Upper lobe of left lung (tissue), 6 donors: ENCODE measurements around the gene FOXB1. TPM values are rescaled to one million over a fixed set of nuclear protein-coding genes. Genes with fewer than 3 reads are reported as not detected.
A peak's percentile ranks its signal among the peaks of the same experiment; 100 is the strongest.

Experiments used
- ATAC-seq, 2 donors: fragments of 200-7000 bp; cut with Tn5 transposase; one replicate each; pipeline ENCODE4 v1.9.1; 2022; ENCODE audit warnings: mild to moderate bottlenecking in 2 of 2, moderate library complexity in 2 of 2; ENCODE audit not compliant: low FRiP score in 2 of 2
- DNase-seq, 2 donors: peaks; one replicate each; pipeline ENCODE4 v3.0.0-alpha.2; 2019 to 2020
- H3K27ac ChIP-seq, 4 donors: fragments of 200-600 bp; sonication (generic); one replicate each; pipeline ENCODE4 v1.5.1; 2016 to 2019
- H3K27me3 ChIP-seq, 4 donors: fragments of 200-600 bp; sonication (generic); one replicate each; pipeline ENCODE4 v1.5.1; 2017 to 2019
- H3K36me3 ChIP-seq, 4 donors: fragments of 200-600 bp; sonication (generic); one replicate each; pipeline ENCODE4 v1.5.1; 2016 to 2019
- H3K4me1 ChIP-seq, 4 donors: fragments of 200-600 bp; sonication (generic); one replicate each; pipeline ENCODE4 v1.5.1; 2018 to 2019
- H3K4me3 ChIP-seq, 4 donors: fragments of 200-600 bp; sonication (generic); one replicate each; pipeline ENCODE4 v1.5.1; 2017 to 2019; ENCODE audit warnings: mild to moderate bottlenecking in 2 of 4, moderate library complexity in 1 of 4
- H3K9me3 ChIP-seq, 4 donors: fragments of 200-600 bp; sonication (generic); one replicate each; pipeline ENCODE4 v1.5.1; 2018 to 2019
- CTCF ChIP-seq, 6 experiments: fragments of 450-650 bp in 4 of 6; fragments of 200-600 bp in 2 of 6; sonication (generic) in 2 of 6; IDR thresholded peaks; one replicate each; pipeline ENCODE4 v1.5.1; 2016 to 2019; ENCODE audit warnings: antibody characterized with exemption in 6 of 6
- EP300 ChIP-seq, 4 donors: sonication (generic); formaldehyde crosslinking; IDR thresholded peaks; one replicate each; pipeline ENCODE4 v1.5.1; 2017; ENCODE audit warnings: antibody characterized with exemption in 4 of 4, control low read depth in 2 of 4
- POLR2A ChIP-seq, 4 donors: fragments of 450-650 bp; IDR thresholded peaks; one replicate each; pipeline ENCODE4 v1.5.1; 2016 to 2017; ENCODE audit warnings: antibody characterized with exemption in 4 of 4, mild to moderate bottlenecking in 2 of 4
- POLR2AphosphoS5 ChIP-seq, 2 donors: sonication (generic); formaldehyde crosslinking; IDR thresholded peaks; one replicate each; pipeline ENCODE4 v1.5.1; 2017; ENCODE audit warnings: antibody characterized with exemption in 2 of 2
- WGBS, 2 donors: methylation state at CpG; one replicate each; pipeline ENCODE4 v1.1.5; 2017 to 2018; 5-methylcytosine and 5-hydroxymethylcytosine counted together
- total RNA-seq, 6 donors: library from RNA; depleted of rRNA in 4 of 6; stranded (reverse); fragments of >200 nt in 4 of 6; gene quantifications; one replicate each; pipeline versions ENCODE4 v1.1.0 to v1.2.1, GENCODE V29; 2016 to 2021
- donor health status: DM: no; HTN: no; CAD: no; lungs with moderate emphysema.
- donor health status: DM: no; HTN: yes; CAD: no; lungs with severe emphysema.

The FOXB1 gene
- total RNA-seq, 6 donors from 2014 or later: not detected

GRCh38 chr15:60004846-60005351, 788 bp downstream of the FOXB1 start:
- no peaks in the 10 kb centered on the region for H3K36me3 ChIP-seq
- peaks cover 0 to 88% (median 45%) of the 10 kb centered on the region in 4 donors for H3K27me3 ChIP-seq
- no peak for TF ChIP-seq CTCF (IDR thresholded peaks at IDR 0.05)
- no peak for TF ChIP-seq POLR2A (IDR thresholded peaks at IDR 0.05)
- no peak for TF ChIP-seq POLR2AphosphoS5 (IDR thresholded peaks at IDR 0.05)
- TF ChIP-seq EP300 (IDR thresholded peaks at IDR 0.05): no peak
- DNase-seq: peak in 1 of 2 donors; percentile 85
- H3K4me3 ChIP-seq: peak overlapping the region in 3 of 4 donors; percentile 38 to 56 (median 51)
- ATAC-seq: peak in 1 of 2 donors; percentile 16
- whole genome bisulfite sequencing, 2 donors: 7 to 8% methylated on average over 14 to 35 of the region's 44 CpGs
- peaks cover 25 to 50% (median 31%) of the 10 kb centered on the region in 4 donors for H3K4me1 ChIP-seq
- no peak overlapping the region for H3K27ac ChIP-seq
- H3K9me3 ChIP-seq: no peaks in the 10 kb centered on the region

- Histone ChIP-seq H3K4me3 (peak overlapping the region; percentile 0 to 56 (median 44)), H3K36me3 (no peaks in the 10 kb centered on the region), H3K27ac (no peak overlapping the region), H3K9me3 (no peaks in the 10 kb centered on the region), H3K4me1 (peaks cover 25 to 43% (median 31%) of the 10 kb centered on the region in 4 donors), H3K27me3 (peaks cover 0 to 86% (median 43%) of the 10 kb centered on the region in 4 donors)
- WGBS, 2 donors: 3 to 4% methylated on average over 17 to 31 of the region's 77 CpGs
- ATAC-seq: peak in 1 of 2 donors; percentile 46
- TF ChIP-seq POLR2A (IDR thresholded peaks at IDR 0.05) (no peak), CTCF (IDR thresholded peaks at IDR 0.05) (no peak), POLR2AphosphoS5 (IDR thresholded peaks at IDR 0.05) (no peak), EP300 (IDR thresholded peaks at IDR 0.05) (no peak)
- peak in 1 of 2 donors; percentile 83 for DNase-seq
Observed at GRCh38 chr15:60005352-60006202, 1.5 kb downstream of the FOXB1 start.

GRCh38 chr15:60006203-60006862, 2.2 kb downstream of the FOXB1 start:
- TF ChIP-seq POLR2AphosphoS5 (IDR thresholded peaks at IDR 0.05): peak in 1 of 2 donors; percentile 36
- no peak for TF ChIP-seq POLR2A (IDR thresholded peaks at IDR 0.05)
- WGBS, 2 donors: 0 to 1% methylated on average over 16 to 30 of the region's 32 CpGs
- peak overlapping the region; percentile 0 to 56 (median 44) for H3K4me3 ChIP-seq
- H3K4me1 ChIP-seq: peaks cover 25 to 41% (median 31%) of the 10 kb centered on the region in 4 donors
- H3K27me3 ChIP-seq: peaks cover 0 to 78% (median 40%) of the 10 kb centered on the region in 4 donors
- H3K9me3 ChIP-seq: no peaks in the 10 kb centered on the region
- peak in 1 of 2 donors; percentile 82 for DNase-seq
- no peaks in the 10 kb centered on the region for H3K36me3 ChIP-seq
- H3K27ac ChIP-seq: no peak overlapping the region
- peak in 1 of 2 donors; percentile 52 for ATAC-seq

- WGBS, 2 donors: 8 to 9% methylated on average over 4 of the region's 4 CpGs
- Histone ChIP-seq H3K36me3 (no peaks in the 10 kb centered on the region), H3K9me3 (no peaks in the 10 kb centered on the region), H3K27me3 (peaks cover 0 to 73% (median 37%) of the 10 kb centered on the region in 4 donors), H3K27ac (no peak overlapping the region), H3K4me1 (peaks cover 25 to 41% (median 31%) of the 10 kb centered on the region in 4 donors), H3K4me3 (peak overlapping the region in 3 of 4 donors; percentile 38 to 56 (median 51))
- no peak for DNase-seq
- TF ChIP-seq CTCF (IDR thresholded peaks at IDR 0.05) (no peak), POLR2AphosphoS5 (IDR thresholded peaks at IDR 0.05) (no peak), POLR2A (IDR thresholded peaks at IDR 0.05) (no peak), EP300 (IDR thresholded peaks at IDR 0.05) (no peak)
- no peak for ATAC-seq
Observed at GRCh38 chr15:60006873-60007272, 2.8 kb downstream of the FOXB1 start.
